Measurements from ENCODE around the gene IQCE. TPM values are rescaled to one million over a fixed set of nuclear protein-coding genes. Genes with fewer than 3 reads are reported as not detected.

Gene IQCE
- total RNA-seq, 1 donor from 2014 or later = 11.4 TPM

- H3K4me1 ChIP-seq = peaks cover 42 to 68% of the 10 kb centered on the region in 2 donors
- no peak for TF ChIP-seq CTCF (IDR thresholded peaks at IDR 0.05)
- intact Hi-C loops (cut with DNase I) = loop anchor here (10.0 kb wide), 1 partner anchor 1104 kb away; the partner anchor contains the start of gene MAFK
Observed at GRCh38 chr7:2638224-2638991, 79.6 kb downstream of the IQCE start.

GRCh38 chr7:2639181-2639681 lies 80.5 kb downstream of the IQCE start:
- Histone ChIP-seq H3K9me3 (no peaks in the 10 kb centered on the region), H3K4me1 (peaks cover 36 to 59% of the 10 kb centered on the region in 2 donors), H3K4me3 (no peak overlapping the region), H3K27me3 (no peaks in the 10 kb centered on the region), H3K36me3 (no peaks in the 10 kb centered on the region), H3K27ac (peak overlapping the region; percentile 21 to 72)
- no peak for TF ChIP-seq CTCF (IDR thresholded peaks at IDR 0.05)
- intact Hi-C loops (cut with DNase I) = loop anchor here (10.0 kb wide), 1 partner anchor 1104 kb away; the partner anchor contains the start of gene MAFK
- no peak for DNase-seq (ENCODE audit: low spot score in 2 of 2)

More at GRCh38 chr7:2638224-2638991, 79.6 kb downstream of the IQCE start:
- no peak for DNase-seq (ENCODE audit: low spot score in 2 of 2)
- Histone ChIP-seq H3K27ac (peak overlapping the region; percentile 21 to 72), H3K9me3 (no peaks in the 10 kb centered on the region), H3K4me3 (peak overlapping the region in 1 of 2 donors; percentile 6), H3K27me3 (no peaks in the 10 kb centered on the region), H3K36me3 (no peaks in the 10 kb centered on the region)

GRCh38 chr7:2639695-2640481 lies 81.1 kb downstream of the IQCE start:
- no peak for TF ChIP-seq CTCF (IDR thresholded peaks at IDR 0.05)
- Histone ChIP-seq H3K9me3 (no peaks in the 10 kb centered on the region), H3K4me3 (no peak overlapping the region), H3K36me3 (no peaks in the 10 kb centered on the region), H3K27ac (peak overlapping the region in 1 of 2 donors; percentile 72), H3K27me3 (no peaks in the 10 kb centered on the region), H3K4me1 (peaks cover 29 to 54% of the 10 kb centered on the region in 2 donors)
- no peak for DNase-seq (ENCODE audit: low spot score in 2 of 2)
- intact Hi-C loops (cut with DNase I) = loop anchor here (10.0 kb wide), 2 partner anchors 155 to 1105 kb away; partner anchors contain the start of gene MAFK

- Histone ChIP-seq H3K4me3 (peak overlapping the region in 1 of 2 donors; percentile 56), H3K27ac (peak overlapping the region in 1 of 2 donors; percentile 72), H3K9me3 (no peaks in the 10 kb centered on the region), H3K4me1 (peaks cover 24 to 48% of the 10 kb centered on the region in 2 donors), H3K36me3 (no peaks in the 10 kb centered on the region), H3K27me3 (no peaks in the 10 kb centered on the region)
- intact Hi-C loops (cut with DNase I) = loop anchor here (10.0 kb wide), 1 partner anchor 156 kb away; no protein-coding TSS in a partner anchor
- TF ChIP-seq CTCF (IDR thresholded peaks at IDR 0.05) = no peak
- DNase-seq (ENCODE audit: low spot score in 2 of 2) = no peak
Observed at GRCh38 chr7:2640482-2640830, 81.7 kb downstream of the IQCE start.

- intact Hi-C loops (cut with DNase I) = loop anchor here (1.0 to 10.0 kb wide), 3 partner anchors 10 to 156 kb away; partner anchors contain the start of gene TTYH3
- TF ChIP-seq CTCF (IDR thresholded peaks at IDR 0.05) = no peak
- Histone ChIP-seq H3K4me1 (peaks cover 24 to 45% of the 10 kb centered on the region in 2 donors), H3K36me3 (no peaks in the 10 kb centered on the region), H3K4me3 (peak overlapping the region; percentile 39 to 56), H3K9me3 (no peaks in the 10 kb centered on the region), H3K27ac (peak overlapping the region; percentile 72 to 80), H3K27me3 (no peaks in the 10 kb centered on the region)
- no peak for DNase-seq (ENCODE audit: low spot score in 2 of 2)
Observed at GRCh38 chr7:2640846-2641316, 82.1 kb downstream of the IQCE start.
